CD4-positive, alpha-beta memory T cell (primary cell): ENCODE results near the gene CDK14. TPM values are rescaled to one million over a fixed set of nuclear protein-coding genes. Genes with fewer than 3 reads are reported as not detected.

Experiments used
- CTCF ChIA-PET: fragments of 350-600 bp; sonication (Branson Sonifier 250); formaldehyde crosslinking; loops from one replicate; lab custom pipeline; 2021; ENCODE audit warnings: inconsistent platforms; ENCODE audit not compliant: partially characterized antibody; lab: Charles Lee
- POLR2A ChIA-PET: fragments of 350-600 bp; sonication (Branson Sonifier 250); formaldehyde crosslinking; loops from one replicate; lab custom pipeline; 2021; ENCODE audit not compliant: partially characterized antibody; lab: Charles Lee
- DNase-seq, 5 donors: peaks; one replicate each; pipeline versions ENCODE4 v3.0.0 to v3.0.0-alpha.2; 2020 to 2022; ENCODE audit warnings: mixed read lengths in 1 of 5
- H3K27ac ChIP-seq: one replicate; pipeline ENCODE4 v1.7.0; 2013; ENCODE audit warnings: low read depth, low read length
- H3K27me3 ChIP-seq: 2 replicates; pipeline ENCODE4 v1.7.0; 2013; ENCODE audit warnings: mild to moderate bottlenecking, low read length, moderate library complexity; ENCODE audit not compliant: insufficient read depth
- H3K36me3 ChIP-seq: 2 replicates; pipeline ENCODE4 v1.7.0; 2013; ENCODE audit warnings: mild to moderate bottlenecking, low read length, moderate library complexity; ENCODE audit not compliant: insufficient read depth
- H3K4me1 ChIP-seq: 2 replicates; pipeline ENCODE4 v1.7.0; 2013; ENCODE audit warnings: mild to moderate bottlenecking, low read length, moderate library complexity; ENCODE audit not compliant: insufficient read depth
- H3K4me3 ChIP-seq, 2 donors: one replicate each; pipeline ENCODE4 v1.7.0; 2013; ENCODE audit warnings: low read length in 2 of 2, mild to moderate bottlenecking in 1 of 2
- H3K9me3 ChIP-seq, 2 donors: one replicate each; pipeline ENCODE4 v1.7.0; 2013; ENCODE audit warnings: low read length in 2 of 2, control low read depth in 1 of 2; ENCODE audit not compliant: control insufficient read depth in 1 of 2
- H3K27ac Mint-ChIP-seq, 7 donors: one replicate each; pipeline ENCODE4 v1.8.0; 2020 to 2021; ENCODE audit warnings: mixed read lengths in 7 of 7, mild to moderate bottlenecking in 6 of 7, inconsistent platforms in 3 of 7, moderate library complexity in 3 of 7
- H3K27me3 Mint-ChIP-seq, 2 donors: one replicate each; pipeline ENCODE4 v1.8.0; 2020 to 2021; ENCODE audit warnings: mixed read lengths in 2 of 2
- H3K36me3 Mint-ChIP-seq, 2 donors: one replicate each; pipeline ENCODE4 v1.8.0; 2020 to 2021; ENCODE audit warnings: mixed read lengths in 2 of 2, inconsistent platforms in 1 of 2, mild to moderate bottlenecking in 1 of 2
- H3K4me1 Mint-ChIP-seq, 4 donors: one replicate each; pipeline ENCODE4 v1.8.0; 2020 to 2021; ENCODE audit warnings: mixed read lengths in 4 of 4, mild to moderate bottlenecking in 1 of 4
- H3K4me3 Mint-ChIP-seq, 8 donors: one replicate each; pipeline ENCODE4 v1.8.0; 2020 to 2021; ENCODE audit warnings: mixed read lengths in 8 of 8, mild to moderate bottlenecking in 7 of 8, moderate library complexity in 6 of 8, inconsistent platforms in 3 of 8
- H3K9me3 Mint-ChIP-seq, 8 donors: one replicate each; pipeline ENCODE4 v1.8.0; 2020 to 2021; ENCODE audit warnings: mixed read lengths in 8 of 8, mild to moderate bottlenecking in 5 of 8, inconsistent platforms in 3 of 8, moderate library complexity in 1 of 8
- intact Hi-C: fragments of 100-400 bp; cut with micrococcal nuclease; formaldehyde crosslinking; loops from one replicate; pipeline ENCODE4 v1.15.1; 2023
- polyA plus RNA-seq, 2 donors: library from polyadenylated mRNA; unstranded; fragments of 300-500 nt; fragmentation: Illumina TruSeq; gene quantifications; one replicate each; pipeline ENCODE4 v1.2.3, GENCODE V29; 2021
- total RNA-seq, 2 experiments: library from RNA; stranded (reverse); gene quantifications; one replicate each; pipeline ENCODE4 v1.2.3, GENCODE V29; 2021

CDK14 gene
- total and polyA plus RNA-seq, 4 experiments from 2014 or later: 0.47 to 0.81 (median 0.70) TPM; not detected in 1

DNA sequence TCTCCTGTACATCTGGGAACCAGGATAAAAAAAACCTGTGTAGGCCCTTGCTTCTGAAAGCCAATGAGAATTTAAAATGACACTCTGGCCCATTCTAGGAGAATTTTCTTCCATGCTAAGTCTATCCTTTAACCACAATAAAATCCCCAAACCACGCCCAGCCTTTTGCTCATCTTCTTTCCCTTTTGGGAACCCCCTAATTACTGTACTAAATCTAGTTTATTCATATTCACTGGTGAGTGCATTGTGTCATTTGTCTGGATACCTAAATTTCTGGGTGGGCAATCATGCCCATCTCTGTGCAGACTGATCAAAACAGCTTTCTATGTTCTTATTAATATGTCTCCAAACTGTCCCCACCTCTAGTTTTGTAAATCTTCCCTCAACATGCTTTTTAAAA is 11.7 kb upstream of the CDK14 start:
- no peak overlapping the region for H3K4me3 Mint-ChIP-seq
- no peaks in the 10 kb centered on the region for H3K36me3 ChIP-seq
- intact Hi-C loops: no loop called here
- H3K4me1 ChIP-seq: no peaks in the 10 kb centered on the region
- no peaks in the 10 kb centered on the region for H3K27me3 Mint-ChIP-seq
- CTCF ChIA-PET: no interaction called here
- no peak overlapping the region for H3K27ac ChIP-seq
- no peaks in the 10 kb centered on the region for H3K9me3 ChIP-seq
- no peaks in the 10 kb centered on the region for H3K27me3 ChIP-seq
- H3K27ac Mint-ChIP-seq: no peak overlapping the region
- H3K9me3 Mint-ChIP-seq: peaks cover 0 to 5% (median 1%) of the 10 kb centered on the region in 8 donors
- no peak overlapping the region for H3K4me3 ChIP-seq
- DNase-seq: no peak
- POLR2A ChIA-PET: no interaction called here
- no peaks in the 10 kb centered on the region for H3K36me3 Mint-ChIP-seq
- H3K4me1 Mint-ChIP-seq: no peaks in the 10 kb centered on the region

DNA sequence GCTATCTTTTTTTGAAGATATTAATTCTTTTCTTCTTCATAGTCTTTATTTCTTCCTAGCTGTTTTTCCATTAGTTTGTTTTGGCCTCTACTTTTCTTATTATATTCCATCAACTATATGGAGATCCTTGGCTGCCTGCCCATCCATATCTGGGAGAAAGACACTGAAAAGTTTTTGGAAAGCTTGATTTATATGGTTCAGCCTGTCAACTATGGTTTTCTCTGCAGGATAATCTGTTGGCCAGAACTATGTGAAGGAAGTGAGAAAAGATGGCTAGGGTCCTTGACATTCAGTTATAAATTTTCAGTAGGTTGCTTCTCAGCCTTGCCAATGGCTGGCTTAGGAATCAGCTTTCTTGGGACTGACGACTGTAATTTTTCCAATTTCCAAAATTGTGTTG is 10.0 kb upstream of the CDK14 start:
- no peak for DNase-seq
- Mint-ChIP-seq H3K9me3 (peaks cover 0 to 5% (median under 1%) of the 10 kb centered on the region in 8 donors), H3K27me3 (no peaks in the 10 kb centered on the region), H3K36me3 (no peaks in the 10 kb centered on the region), H3K4me3 (no peak overlapping the region), H3K4me1 (no peaks in the 10 kb centered on the region), H3K27ac (no peak overlapping the region)
- CTCF ChIA-PET: interaction anchor here (0.6 kb wide), 1 partner anchor 230 kb away, joined by 3 read pairs; no protein-coding TSS in a partner anchor
- H3K36me3 ChIP-seq: no peaks in the 10 kb centered on the region
- no peak overlapping the region for H3K27ac ChIP-seq
- H3K4me3 ChIP-seq: no peak overlapping the region
- H3K27me3 ChIP-seq: no peaks in the 10 kb centered on the region
- H3K9me3 ChIP-seq: no peaks in the 10 kb centered on the region
- POLR2A ChIA-PET: no interaction called here
- H3K4me1 ChIP-seq: no peaks in the 10 kb centered on the region
- intact Hi-C loops: no loop called here

DNA sequence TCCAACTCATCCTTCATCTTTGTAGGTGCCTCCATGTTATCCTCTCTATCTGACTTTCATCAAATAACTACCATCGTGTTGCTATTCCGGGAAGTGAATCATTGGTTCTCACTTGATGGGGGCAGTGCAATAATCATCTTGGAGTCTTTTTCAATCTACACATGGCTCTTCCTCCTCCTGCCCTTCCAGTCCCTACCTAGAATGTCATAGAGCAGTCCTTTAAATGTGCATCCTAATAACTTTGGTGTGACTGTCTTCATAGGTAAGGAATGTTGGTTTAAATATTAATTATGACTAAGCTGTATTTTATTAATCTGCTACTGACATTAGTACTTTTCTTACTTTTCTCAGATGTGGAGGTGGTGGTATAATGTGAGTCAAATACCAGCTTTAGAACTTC is 8.4 kb upstream of the CDK14 start:
- no peaks in the 10 kb centered on the region for H3K4me1 ChIP-seq
- no peaks in the 10 kb centered on the region for H3K27me3 Mint-ChIP-seq
- ChIA-PET CTCF (no interaction called here), POLR2A (no interaction called here)
- H3K9me3 ChIP-seq: no peaks in the 10 kb centered on the region
- DNase-seq: no peak
- H3K36me3 ChIP-seq: no peaks in the 10 kb centered on the region
- no peak overlapping the region for H3K4me3 Mint-ChIP-seq
- intact Hi-C loops: no loop called here
- no peak overlapping the region for H3K4me3 ChIP-seq
- no peaks in the 10 kb centered on the region for H3K27me3 ChIP-seq
- no peak overlapping the region for H3K27ac ChIP-seq
- H3K4me1 Mint-ChIP-seq: no peaks in the 10 kb centered on the region
- H3K27ac Mint-ChIP-seq: no peak overlapping the region
- H3K36me3 Mint-ChIP-seq: no peaks in the 10 kb centered on the region
- H3K9me3 Mint-ChIP-seq: peaks cover 0 to 5% (median under 1%) of the 10 kb centered on the region in 8 donors

DNA sequence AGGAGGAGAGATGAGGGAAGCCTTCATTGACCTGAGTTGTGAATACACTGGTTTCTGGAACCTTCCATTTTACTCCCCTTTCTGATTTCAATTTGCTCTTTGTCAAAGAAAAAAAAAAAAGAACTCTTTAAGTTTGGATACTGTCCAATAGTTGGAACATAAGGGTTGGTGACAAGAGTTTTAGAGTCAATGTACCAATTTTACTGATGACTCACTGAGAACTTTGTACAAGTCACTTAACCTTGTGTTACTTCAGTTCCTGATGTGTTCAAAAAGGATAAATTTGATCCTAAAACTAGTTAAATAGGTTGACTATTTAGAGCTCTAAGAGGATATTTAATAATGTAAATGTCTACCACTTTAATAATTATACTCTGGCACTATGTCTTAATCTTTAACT is 4.1 kb upstream of the CDK14 start:
- no peaks in the 10 kb centered on the region for H3K36me3 ChIP-seq
- H3K4me3 ChIP-seq: no peak overlapping the region
- Mint-ChIP-seq H3K27ac (no peak overlapping the region), H3K36me3 (no peaks in the 10 kb centered on the region), H3K9me3 (peaks cover 0 to 2% (median 0%) of the 10 kb centered on the region in 8 donors), H3K27me3 (peaks cover 16 to 19% of the 10 kb centered on the region in 2 donors), H3K4me1 (peaks cover under 1 to 11% (median 8%) of the 10 kb centered on the region in 4 donors), H3K4me3 (no peak overlapping the region)
- POLR2A ChIA-PET: no interaction called here
- no peaks in the 10 kb centered on the region for H3K9me3 ChIP-seq
- CTCF ChIA-PET: no interaction called here
- peaks cover 6% of the 10 kb centered on the region for H3K4me1 ChIP-seq
- no peak overlapping the region for H3K27ac ChIP-seq
- DNase-seq: no peak
- peaks cover 3% of the 10 kb centered on the region for H3K27me3 ChIP-seq
- intact Hi-C loops: loop anchor here (10.0 kb wide), 1 partner anchor 137 kb away; no protein-coding TSS in a partner anchor

DNA sequence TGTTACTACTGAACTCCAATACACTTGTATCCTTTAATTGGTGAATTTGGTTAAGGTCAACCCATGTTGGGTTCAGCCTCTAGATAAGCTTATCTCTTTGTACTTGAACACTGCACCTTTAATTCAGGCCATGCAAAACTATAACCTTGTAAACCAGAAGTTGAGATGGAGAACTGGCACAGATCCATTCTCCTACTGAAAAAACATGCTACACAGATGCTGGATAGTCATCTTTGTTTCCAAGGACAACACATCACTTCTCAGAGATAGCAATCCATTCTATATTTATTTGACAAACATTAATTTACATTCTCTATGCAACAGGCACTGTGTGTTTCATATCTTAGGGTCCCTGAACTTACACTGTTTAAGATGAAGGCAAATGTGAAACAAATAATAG is 2.9 kb upstream of the CDK14 start:
- peaks cover 0 to 2% (median 0%) of the 10 kb centered on the region in 8 donors for H3K9me3 Mint-ChIP-seq
- H3K27me3 Mint-ChIP-seq: peaks cover 25 to 27% of the 10 kb centered on the region in 2 donors
- H3K27ac ChIP-seq: no peak overlapping the region
- peaks cover 8 to 20% (median 16%) of the 10 kb centered on the region in 4 donors for H3K4me1 Mint-ChIP-seq
- H3K36me3 ChIP-seq: no peaks in the 10 kb centered on the region
- CTCF ChIA-PET: no interaction called here
- intact Hi-C loops: loop anchor here (10.0 kb wide), 1 partner anchor 138 kb away; no protein-coding TSS in a partner anchor
- H3K27ac Mint-ChIP-seq: no peak overlapping the region
- H3K9me3 ChIP-seq: no peaks in the 10 kb centered on the region
- POLR2A ChIA-PET: no interaction called here
- H3K4me1 ChIP-seq: peaks cover 11% of the 10 kb centered on the region
- no peaks in the 10 kb centered on the region for H3K36me3 Mint-ChIP-seq
- no peak overlapping the region for H3K4me3 Mint-ChIP-seq
- H3K27me3 ChIP-seq: peaks cover 10% of the 10 kb centered on the region
- no peak overlapping the region for H3K4me3 ChIP-seq
- DNase-seq: no peak

GRCh38 chr7:90594751-90595317 is 1.3 kb upstream of the CDK14 start:
- Histone ChIP-seq H3K36me3 (no peaks in the 10 kb centered on the region), H3K4me3 (no peak overlapping the region), H3K4me1 (peaks cover 11% of the 10 kb centered on the region), H3K27me3 (peaks cover 10% of the 10 kb centered on the region), H3K27ac (no peak overlapping the region), H3K9me3 (no peaks in the 10 kb centered on the region)
- no peak for DNase-seq
- Mint-ChIP-seq H3K27ac (no peak overlapping the region), H3K9me3 (peaks cover 0 to 2% (median 0%) of the 10 kb centered on the region in 8 donors), H3K4me3 (peak overlapping the region; percentile 0 to 84 (median 44)), H3K27me3 (peaks cover 33 to 34% of the 10 kb centered on the region in 2 donors), H3K36me3 (no peaks in the 10 kb centered on the region), H3K4me1 (peaks cover 8 to 20% (median 16%) of the 10 kb centered on the region in 4 donors)
- ChIA-PET CTCF (no interaction called here), POLR2A (no interaction called here)
- intact Hi-C loops: loop anchor here (10.0 kb wide), 1 partner anchor 140 kb away; no protein-coding TSS in a partner anchor

- CTCF ChIA-PET: no interaction called here
These were observed 750 bp upstream of the CDK14 start for GRCh38 chr7:90595342-90595800.

More at GRCh38 chr7:90595342-90595800, 750 bp upstream of the CDK14 start:
- peaks cover 11% of the 10 kb centered on the region for H3K4me1 ChIP-seq
- no peaks in the 10 kb centered on the region for H3K36me3 Mint-ChIP-seq
- H3K27ac ChIP-seq: no peak overlapping the region
- H3K27ac Mint-ChIP-seq: no peak overlapping the region
- intact Hi-C loops: loop anchor here (10.0 kb wide), 1 partner anchor 141 kb away; no protein-coding TSS in a partner anchor
- POLR2A ChIA-PET: no interaction called here
- no peaks in the 10 kb centered on the region for H3K9me3 ChIP-seq
- H3K36me3 ChIP-seq: no peaks in the 10 kb centered on the region
- peaks cover 8 to 20% (median 16%) of the 10 kb centered on the region in 4 donors for H3K4me1 Mint-ChIP-seq
- H3K27me3 ChIP-seq: peaks cover 10% of the 10 kb centered on the region
- no peak for DNase-seq
- H3K9me3 Mint-ChIP-seq: peaks cover 0 to 2% (median 0%) of the 10 kb centered on the region in 8 donors
- H3K4me3 ChIP-seq: no peak overlapping the region
- H3K27me3 Mint-ChIP-seq: peaks cover 36 to 37% of the 10 kb centered on the region in 2 donors
- peak overlapping the region; percentile 73 to 84 (median 80) for H3K4me3 Mint-ChIP-seq
